HG03196 (cell line): ENCODE results near the gene EP400.
A peak's percentile ranks its signal among the peaks of the same experiment; 100 is the strongest.
"Not testable (repeated sequence)": the region's sequence is repeated elsewhere in the genome, so short reads cannot be mapped to it uniquely, and the experiment has no call there.

Source experiments
- ATAC-seq: cut with Tn5 transposase; IDR thresholded peaks from one replicate; pipeline ENCODE4 v1.9.1; 2021; ENCODE audit not compliant: unreplicated experiment

Gene EP400

GRCh38 chr12:131948166-131948712 lies 1.5 kb upstream of the EP400 start:
- no peak for ATAC-seq

GRCh38 chr12:131948713-131949430 lies 870 bp upstream of the EP400 start:
- ATAC-seq, result not testable (repeated sequence)

GRCh38 chr12:131950182-131950913 lies 606 bp downstream of the EP400 start:
- ATAC-seq, result peak; percentile 25

GRCh38 chr12:131953810-131954209 lies 4.1 kb downstream of the EP400 start:
- not testable (repeated sequence) for ATAC-seq

GRCh38 chr12:131954460-131954859 lies 4.7 kb downstream of the EP400 start:
- ATAC-seq, result not testable (repeated sequence)

GRCh38 chr12:131959116-131959515 lies 9.4 kb downstream of the EP400 start:
- no peak for ATAC-seq

- ATAC-seq, result no peak
Measured at GRCh38 chr12:131959641-131960589, 10.2 kb downstream of the EP400 start.

GRCh38 chr12:131960590-131961325 lies 11.0 kb downstream of the EP400 start:
- ATAC-seq, result not testable (repeated sequence)

- not testable (repeated sequence) for ATAC-seq
Measured at GRCh38 chr12:131961328-131961727, 11.6 kb downstream of the EP400 start.

- no peak for ATAC-seq
Measured at GRCh38 chr12:131962069-131962468, 12.3 kb downstream of the EP400 start.

GRCh38 chr12:131963381-131963780 lies 13.6 kb downstream of the EP400 start:
- no peak for ATAC-seq

GRCh38 chr12:131965073-131965472 lies 15.3 kb downstream of the EP400 start:
- ATAC-seq, result no peak

- ATAC-seq, result no peak
Measured at GRCh38 chr12:131971226-131971625, 21.5 kb downstream of the EP400 start.

GRCh38 chr12:131975228-131975627 lies 25.5 kb downstream of the EP400 start:
- no peak for ATAC-seq

GRCh38 chr12:131979606-131980005 lies 29.9 kb downstream of the EP400 start:
- ATAC-seq, result no peak

- ATAC-seq, result no peak
Measured at GRCh38 chr12:131980263-131980662, 30.5 kb downstream of the EP400 start.

- no peak for ATAC-seq
Measured at GRCh38 chr12:131981388-131981787, 31.6 kb downstream of the EP400 start.

GRCh38 chr12:131982041-131982440 lies 32.3 kb downstream of the EP400 start:
- no peak for ATAC-seq

- ATAC-seq, result no peak
Measured at GRCh38 chr12:131983026-131983425, 33.3 kb downstream of the EP400 start.

- no peak for ATAC-seq
Measured at GRCh38 chr12:131983554-131983953, 33.8 kb downstream of the EP400 start.
